Transverse colon (tissue), 4 donors: Measurements from ENCODE around the gene SZT2. TPM values are rescaled to one million over a fixed set of nuclear protein-coding genes. Genes with fewer than 3 reads are reported as not detected.
"Not testable (repeated sequence)": the region's sequence is repeated elsewhere in the genome, so short reads cannot be mapped to it uniquely, and the experiment has no call there.

Source experiments
- DNase-seq: peaks from one replicate; pipeline ENCODE4 v3.0.0-alpha.2; 2019
- H3K27ac ChIP-seq, 4 donors: fragments of 200-600 bp; sonication (generic); 2 replicates each; pipeline ENCODE4 v1.5.1; 2016 to 2018; ENCODE audit warnings: inconsistent platforms in 4 of 4
- H3K27me3 ChIP-seq: fragments of 200-600 bp; sonication (generic); 2 replicates; pipeline ENCODE4 v1.5.1; 2017; ENCODE audit warnings: inconsistent platforms
- H3K36me3 ChIP-seq, 4 donors: fragments of 200-600 bp; sonication (generic); 2 replicates each; pipeline ENCODE4 v1.5.1; 2017 to 2019; ENCODE audit warnings: inconsistent platforms in 4 of 4
- H3K4me1 ChIP-seq, 4 donors: fragments of 200-600 bp; sonication (generic); 2 replicates each; pipeline ENCODE4 v1.5.1; 2017 to 2020; ENCODE audit warnings: inconsistent platforms in 4 of 4
- H3K4me3 ChIP-seq, 4 donors: fragments of 200-600 bp; sonication (generic); 1 replicate in 1 of 4; 2 replicates in 3 of 4; pipeline versions ENCODE4 v1.5.1 to v1.6.1; 2017 to 2019; ENCODE audit warnings: inconsistent platforms in 4 of 4
- H3K9me3 ChIP-seq, 2 donors: fragments of 200-600 bp; sonication (generic); 2 replicates each; pipeline ENCODE4 v1.5.1; 2017 to 2019; ENCODE audit warnings: inconsistent platforms in 2 of 2
- CTCF ChIP-seq, 5 experiments: fragments of 200-600 bp in 3 of 5; fragments of 450-650 bp in 2 of 5; sonication (generic) in 3 of 5; IDR thresholded peaks; 1 replicate in 2 of 5; 2 replicates in 3 of 5; pipeline ENCODE4 v1.5.1; 2016 to 2017; ENCODE audit warnings: antibody characterized with exemption in 5 of 5, inconsistent platforms in 3 of 5, mild to moderate bottlenecking in 2 of 5, moderate library complexity in 1 of 5
- EP300 ChIP-seq: sonication (generic); formaldehyde crosslinking; IDR thresholded peaks from one replicate; pipeline ENCODE4 v1.6.1; 2017; ENCODE audit warnings: antibody characterized with exemption, low read depth
- POLR2A ChIP-seq: fragments of 450-650 bp; IDR thresholded peaks from one replicate; pipeline ENCODE4 v1.6.1; 2016; ENCODE audit warnings: antibody characterized with exemption, mild to moderate bottlenecking, moderate library complexity
- POLR2AphosphoS5 ChIP-seq, 3 donors: sonication (generic); formaldehyde crosslinking; IDR thresholded peaks; one replicate each; pipeline ENCODE4 v1.6.1; 2016; ENCODE audit warnings: antibody characterized with exemption in 3 of 3
- WGBS, 2 donors: methylation state at CpG; one replicate each; pipeline ENCODE4 v1.1.5; 2018; ENCODE audit warnings: low coverage in 1 of 2; 5-methylcytosine and 5-hydroxymethylcytosine counted together
- in situ Hi-C, 4 donors: fragments of 200-750 bp; cut with MboI; loops; one replicate each; pipeline versions ENCODE4 v1.15.0 to v1.15.1; 2017; ENCODE audit warnings: low sequenced_read_pairs in 3 of 4, low pct_ligation_motif_present in 1 of 4, low pct_unique_long_range_greater_than_20kb in 1 of 4
- intact Hi-C: fragments of 100-400 bp; cut with DNase I; formaldehyde crosslinking; loops from one replicate; pipeline ENCODE4 v1.15.1; 2023; ENCODE audit warnings: low total_unique reads
- total RNA-seq, 4 donors: library from RNA; depleted of rRNA; stranded (reverse); fragments of >200 nt; gene quantifications; one replicate each; pipeline ENCODE4 v1.1.0, GENCODE V29; 2016

SZT2 gene
- total RNA-seq, 4 donors from 2014 or later = 43.1 to 106 (median 82.2) TPM

DNA sequence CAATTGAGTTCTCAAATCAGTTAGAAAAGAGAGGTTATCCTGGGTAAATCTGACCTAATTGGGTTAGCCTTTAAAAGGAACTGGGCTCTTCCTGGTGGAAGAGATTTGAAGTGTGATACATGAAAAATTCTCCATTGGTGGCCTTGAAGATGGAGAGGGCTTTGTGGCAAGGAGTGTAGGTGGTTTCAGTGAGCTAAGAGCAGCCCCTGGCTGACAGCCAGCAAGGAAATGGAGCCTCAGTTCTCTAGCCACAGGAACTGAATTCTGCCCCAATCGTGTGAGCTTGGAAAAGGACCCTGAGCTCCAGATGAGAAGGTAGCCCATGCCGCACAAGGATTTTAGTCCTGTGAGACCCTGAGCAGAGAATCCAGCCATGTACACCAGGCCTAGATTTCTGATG is 76.7 kb downstream of the SZT2 start:
- H3K36me3 ChIP-seq = no peaks in the 10 kb centered on the region
- 79% methylated on average over 2 of the region's 2 CpGs; no CpG with 5 or more reads in 1 of the 2 donors for WGBS, 2 donors
- in situ Hi-C loops = no loop called here
- DNase-seq = no peak
- H3K4me1 ChIP-seq = peaks cover 0 to 4% (median 0%) of the 10 kb centered on the region in 4 donors
- no peak for TF ChIP-seq EP300
- TF ChIP-seq CTCF (IDR thresholded peaks at IDR 0.05) = no peak
- no peak for TF ChIP-seq POLR2AphosphoS5 (IDR thresholded peaks at IDR 0.05)
- no peak for TF ChIP-seq POLR2A
- no peak overlapping the region for H3K4me3 ChIP-seq
- no peak overlapping the region for H3K27ac ChIP-seq
- intact Hi-C loops = no loop called here
- no peaks in the 10 kb centered on the region for H3K27me3 ChIP-seq
- H3K9me3 ChIP-seq = no peaks in the 10 kb centered on the region

DNA sequence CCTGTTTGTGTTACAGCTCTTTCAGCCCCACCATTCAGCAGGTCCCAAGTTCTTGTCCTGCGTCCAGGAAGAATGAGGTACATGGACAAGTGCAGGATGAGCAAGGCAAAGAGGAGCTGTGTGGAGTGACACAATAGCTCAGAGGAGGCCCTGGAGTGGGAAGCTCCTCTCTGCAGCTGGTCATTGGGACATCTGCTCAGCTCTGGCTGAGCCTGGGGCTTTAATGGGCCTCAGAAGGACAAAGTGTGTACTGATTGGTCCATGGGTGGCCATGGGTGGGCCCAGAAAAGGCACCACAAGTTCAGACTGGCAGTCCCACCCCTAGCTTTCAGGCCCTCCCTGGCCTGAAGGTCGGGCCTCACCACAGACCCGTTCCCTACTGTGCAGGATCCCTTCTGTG is 78.7 kb downstream of the SZT2 start:
- Histone ChIP-seq H3K27me3 (no peaks in the 10 kb centered on the region), H3K4me1 (peaks cover 0 to 4% (median 0%) of the 10 kb centered on the region in 4 donors), H3K9me3 (no peaks in the 10 kb centered on the region), H3K36me3 (no peaks in the 10 kb centered on the region), H3K27ac (no peak overlapping the region), H3K4me3 (no peak overlapping the region)
- intact Hi-C loops (no loop called here), in situ Hi-C loops (no loop called here)
- TF ChIP-seq EP300 (no peak), POLR2AphosphoS5 (IDR thresholded peaks at IDR 0.05) (no peak), POLR2A (no peak), CTCF (IDR thresholded peaks at IDR 0.05) (no peak)
- 88% methylated on average over 3 of the region's 3 CpGs; no CpG with 5 or more reads in 1 of the 2 donors for WGBS, 2 donors
- no peak for DNase-seq

DNA sequence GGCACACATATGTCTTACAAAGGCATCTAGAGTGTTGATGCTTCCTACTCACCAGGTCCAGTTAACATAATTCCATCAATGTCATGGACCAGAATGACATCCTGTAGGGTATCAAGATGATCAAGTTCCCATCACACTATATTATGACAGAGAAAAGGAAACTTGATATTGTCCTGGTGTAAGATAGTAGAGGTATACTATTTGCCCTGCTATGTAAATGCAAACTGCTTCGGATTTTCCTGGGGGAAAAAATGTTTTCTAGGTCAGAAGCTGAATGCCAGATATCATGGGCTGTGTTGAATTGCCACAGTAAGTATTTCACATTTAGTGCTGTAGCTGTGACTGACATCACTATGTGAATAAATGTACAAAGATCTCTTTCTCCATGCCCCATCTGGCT is 80.2 kb downstream of the SZT2 start:
- Histone ChIP-seq H3K4me3 (no peak overlapping the region), H3K9me3 (no peaks in the 10 kb centered on the region), H3K4me1 (peaks cover 0 to 4% (median 0%) of the 10 kb centered on the region in 4 donors), H3K27me3 (no peaks in the 10 kb centered on the region), H3K27ac (no peak overlapping the region), H3K36me3 (no peaks in the 10 kb centered on the region)
- no peak for DNase-seq
- 71 to 73% methylated on average over 1 of the region's 1 CpG for WGBS, 2 donors
- intact Hi-C loops = no loop called here
- in situ Hi-C loops = no loop called here
- TF ChIP-seq EP300 (no peak), POLR2A (no peak), CTCF (IDR thresholded peaks at IDR 0.05) (no peak), POLR2AphosphoS5 (IDR thresholded peaks at IDR 0.05) (no peak)

DNA sequence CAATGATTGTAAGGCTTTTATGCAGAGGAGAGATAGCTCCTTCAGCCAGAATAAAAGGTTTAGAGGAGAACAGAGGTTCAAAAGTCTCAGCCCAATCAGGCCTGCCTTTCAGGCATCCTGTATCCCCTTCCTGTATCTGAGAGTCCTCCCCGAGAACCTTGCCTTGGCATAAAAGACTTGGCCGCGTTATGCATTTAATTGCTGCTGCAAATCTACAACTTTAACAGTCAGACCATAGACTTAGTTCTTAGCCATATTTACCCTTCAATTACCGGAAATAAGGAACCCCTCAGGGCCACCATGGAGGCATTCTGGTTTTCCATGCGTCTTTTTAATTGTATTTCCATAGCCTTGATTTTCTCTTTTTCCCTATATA is 82.4 kb downstream of the SZT2 start:
- WGBS, 2 donors = 91 to 93% methylated on average over 4 to 5 of the region's 5 CpGs
- intact Hi-C loops (no loop called here), in situ Hi-C loops (no loop called here)
- H3K27me3 ChIP-seq = no peaks in the 10 kb centered on the region
- H3K4me3 ChIP-seq = no peak overlapping the region
- no peak overlapping the region for H3K27ac ChIP-seq
- no peaks in the 10 kb centered on the region for H3K4me1 ChIP-seq
- TF ChIP-seq POLR2A (no peak), POLR2AphosphoS5 (IDR thresholded peaks at IDR 0.05) (no peak), EP300 (no peak), CTCF (IDR thresholded peaks at IDR 0.05) (no peak)
- H3K36me3 ChIP-seq = no peaks in the 10 kb centered on the region
- no peaks in the 10 kb centered on the region for H3K9me3 ChIP-seq
- DNase-seq = no peak

DNA sequence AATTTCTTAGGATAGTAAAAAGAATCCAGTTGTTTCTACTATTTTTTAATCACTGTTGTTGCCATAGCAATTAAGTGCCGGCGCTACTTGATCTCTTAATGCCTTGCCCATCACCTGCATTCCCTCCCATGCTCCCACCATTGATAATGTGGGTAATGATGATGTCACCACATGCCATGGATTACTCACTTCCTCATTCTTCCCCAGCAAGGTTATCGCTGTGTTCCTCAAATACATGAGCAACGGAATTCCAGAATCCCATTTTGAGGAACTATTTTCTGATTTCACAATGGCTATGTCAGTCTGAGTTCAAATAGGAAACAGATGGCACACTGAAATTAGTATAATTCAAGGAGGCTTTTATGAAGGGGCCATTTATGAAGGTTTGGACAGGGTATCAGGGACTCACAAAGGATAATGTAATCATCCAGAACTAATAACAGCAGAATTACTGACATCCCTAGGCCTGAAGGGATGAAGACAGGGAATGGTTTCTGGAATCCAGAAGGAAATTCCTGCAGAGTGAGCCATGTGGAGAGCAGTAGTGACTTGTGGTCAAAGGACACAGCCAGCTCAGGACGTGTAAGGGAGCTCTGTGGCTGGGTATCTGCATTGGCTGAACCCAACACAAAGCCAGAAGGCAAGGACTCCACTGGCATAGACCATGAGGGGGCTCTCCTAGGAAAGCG is 82.9 kb downstream of the SZT2 start:
- DNase-seq, intact Hi-C loops, H3K27me3 ChIP-seq, H3K9me3 ChIP-seq, H3K27ac ChIP-seq, H3K4me1 ChIP-seq, H3K36me3 ChIP-seq, H3K4me3 ChIP-seq, in situ Hi-C loops: not testable (repeated sequence)
- 62 to 88% methylated on average over 3 to 6 of the region's 6 CpGs for WGBS, 2 donors
